Fibroblast of lung (primary cell): ENCODE measurements around the gene LRP10.

Experiments
- EZH2 ChIP-seq: IDR thresholded peaks from 2 replicates; pipeline ENCODE4 v1.5.1; 2012; ENCODE audit warnings: low read length, control low read depth, mild to moderate bottlenecking; ENCODE audit errors: missing control alignments
- TF ChIP-seq, protein P1 (sequence below), 2 donors: IDR thresholded peaks in 1 of 2; conservative IDR thresholded peaks in 1 of 2; 1 replicate in 1 of 2; 2 replicates in 1 of 2; pipeline ENCODE4 v1.5.1; 2011 to 2012; ENCODE audit warnings: low read length in 2 of 2, control low read depth in 1 of 2, inconsistent platforms in 1 of 2, low read depth in 1 of 2, mild to moderate bottlenecking in 1 of 2

DNA sequence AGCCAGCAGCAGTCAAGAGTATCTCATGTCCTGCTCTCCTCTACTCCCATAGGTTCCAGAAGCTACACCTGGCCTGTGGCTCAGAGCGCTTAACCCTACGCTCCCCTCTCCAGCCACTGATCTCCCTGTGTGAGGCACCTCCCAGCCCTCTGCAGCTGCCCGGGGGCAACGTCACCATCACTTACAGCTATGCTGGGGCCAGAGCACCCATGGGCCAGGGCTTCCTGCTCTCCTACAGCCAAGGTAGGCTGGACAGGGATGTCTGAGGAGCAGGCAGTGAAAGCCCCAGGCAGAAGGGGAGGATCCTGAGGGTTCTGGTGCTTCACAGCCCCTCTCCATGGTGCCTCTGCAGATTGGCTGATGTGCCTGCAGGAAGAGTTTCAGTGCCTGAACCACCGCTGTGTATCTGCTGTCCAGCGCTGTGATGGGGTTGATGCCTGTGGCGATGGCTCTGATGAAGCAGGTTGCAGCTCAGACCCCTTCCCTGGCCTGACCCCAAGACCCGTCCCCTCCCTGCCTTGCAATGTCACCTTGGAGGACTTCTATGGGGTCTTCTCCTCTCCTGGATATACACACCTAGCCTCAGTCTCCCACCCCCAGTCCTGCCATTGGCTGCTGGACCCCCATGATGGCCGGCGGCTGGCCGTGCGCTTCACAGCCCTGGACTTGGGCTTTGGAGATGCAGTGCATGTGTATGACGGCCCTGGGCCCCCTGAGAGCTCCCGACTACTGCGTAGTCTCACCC, 3.6 kb downstream of the LRP10 start:
- TF ChIP-seq, protein P1, sequence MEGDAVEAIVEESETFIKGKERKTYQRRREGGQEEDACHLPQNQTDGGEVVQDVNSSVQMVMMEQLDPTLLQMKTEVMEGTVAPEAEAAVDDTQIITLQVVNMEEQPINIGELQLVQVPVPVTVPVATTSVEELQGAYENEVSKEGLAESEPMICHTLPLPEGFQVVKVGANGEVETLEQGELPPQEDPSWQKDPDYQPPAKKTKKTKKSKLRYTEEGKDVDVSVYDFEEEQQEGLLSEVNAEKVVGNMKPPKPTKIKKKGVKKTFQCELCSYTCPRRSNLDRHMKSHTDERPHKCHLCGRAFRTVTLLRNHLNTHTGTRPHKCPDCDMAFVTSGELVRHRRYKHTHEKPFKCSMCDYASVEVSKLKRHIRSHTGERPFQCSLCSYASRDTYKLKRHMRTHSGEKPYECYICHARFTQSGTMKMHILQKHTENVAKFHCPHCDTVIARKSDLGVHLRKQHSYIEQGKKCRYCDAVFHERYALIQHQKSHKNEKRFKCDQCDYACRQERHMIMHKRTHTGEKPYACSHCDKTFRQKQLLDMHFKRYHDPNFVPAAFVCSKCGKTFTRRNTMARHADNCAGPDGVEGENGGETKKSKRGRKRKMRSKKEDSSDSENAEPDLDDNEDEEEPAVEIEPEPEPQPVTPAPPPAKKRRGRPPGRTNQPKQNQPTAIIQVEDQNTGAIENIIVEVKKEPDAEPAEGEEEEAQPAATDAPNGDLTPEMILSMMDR (conservative IDR thresholded peaks at IDR 0.05 in 1 of 2, IDR thresholded peaks at IDR 0.05 in 1 of 2; ENCODE audit: low read depth in 1 of 2, low read length in 2 of 2), result no peak
- no peak for TF ChIP-seq EZH2
